PFSK-1 (cell line): ENCODE measurements around the gene TBPL1.

Experiments used
- POLR2AphosphoS5 ChIP-seq: IDR thresholded peaks from 2 replicates; pipeline ENCODE4 v1.6.1; 2012; ENCODE audit warnings: low read depth, mild to moderate bottlenecking, control low read depth, low read length, moderate library complexity
- REST ChIP-seq, 2 experiments: IDR thresholded peaks; 2 replicates each; pipeline versions ENCODE4 v1.6.1 to v1.8.0; 2011 to 2012; ENCODE audit warnings: low read depth in 2 of 2, low read length in 2 of 2, control low read depth in 1 of 2, inconsistent platforms in 1 of 2, mild to moderate bottlenecking in 1 of 2, moderate library complexity in 1 of 2; ENCODE audit not compliant: insufficient read depth in 1 of 2
- SIN3A ChIP-seq: IDR thresholded peaks from 2 replicates; pipeline ENCODE4 v1.6.1; 2012; ENCODE audit warnings: mild to moderate bottlenecking, low read length, moderate library complexity, borderline replicate concordance; ENCODE audit not compliant: insufficient read depth
- TAF1 ChIP-seq: IDR thresholded peaks from 2 replicates; pipeline ENCODE4 v1.6.1; 2012; ENCODE audit warnings: low read length, control low read depth, borderline replicate concordance; ENCODE audit not compliant: insufficient read depth

- no peak for TF ChIP-seq TAF1
- no peak for TF ChIP-seq REST (IDR thresholded peaks at IDR 0.05; ENCODE audit: insufficient read depth in 1 of 2, low read depth in 2 of 2, low read length in 2 of 2)
- no peak for TF ChIP-seq POLR2AphosphoS5
- no peak for TF ChIP-seq SIN3A
These were observed 801 bp downstream of the TBPL1 start for GRCh38 chr6:133953634-133954415.
